ENCODE data around the gene ACR. TPM values are rescaled to one million over a fixed set of nuclear protein-coding genes. Genes with fewer than 3 reads are reported as not detected.
"Not testable (repeated sequence)": the region's sequence is repeated elsewhere in the genome, so short reads cannot be mapped to it uniquely, and the experiment has no call there.

ACR gene
- total RNA-seq, 1 donor from 2014 or later: not detected

DNA sequence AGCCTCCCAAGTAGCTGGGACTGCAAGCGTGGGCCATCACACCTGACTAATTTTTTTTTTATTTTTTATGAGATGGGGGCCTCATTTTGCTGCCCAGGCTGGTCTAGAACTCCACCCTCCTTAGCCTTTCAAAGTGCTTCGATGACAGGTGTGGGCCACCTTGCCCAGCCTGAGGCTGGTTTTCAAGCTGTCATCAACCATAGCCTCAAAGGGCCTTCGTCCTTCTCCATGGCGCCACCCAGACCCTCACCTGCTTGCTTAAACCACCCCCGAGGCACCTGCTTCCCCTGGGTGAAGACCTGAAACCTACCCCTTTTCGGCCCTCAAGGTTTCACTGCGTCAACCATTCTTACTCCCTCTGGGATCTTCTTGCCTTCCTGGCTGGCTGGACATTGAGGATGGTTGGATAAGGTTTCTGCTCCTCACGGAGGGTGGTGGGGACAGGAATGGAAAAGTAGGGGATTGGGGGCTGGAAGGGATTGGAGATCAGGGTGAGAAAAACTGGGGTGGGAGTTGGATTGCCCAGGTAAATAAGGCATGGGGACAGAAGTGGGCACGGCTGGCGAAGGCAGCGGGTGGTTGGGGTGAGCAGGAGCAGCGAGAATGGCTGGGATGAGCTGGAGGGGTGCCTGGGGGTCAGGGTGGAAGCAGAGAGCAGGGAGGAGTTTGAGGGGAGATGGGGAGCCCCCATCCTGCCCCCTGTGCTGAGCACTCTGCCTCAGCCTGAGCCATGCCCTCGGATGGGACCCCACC is 2.8 kb upstream of the ACR start:
- DNase-seq (ENCODE audit: low spot score, unreplicated experiment): no peak
- TF ChIP-seq CTCF (IDR thresholded peaks at IDR 0.05; ENCODE audit: unreplicated experiment): no peak
- Mint-ChIP-seq H3K27ac (no peak overlapping the region), H3K4me3 (ENCODE audit: low read depth) (no peak overlapping the region), H3K4me1 (ENCODE audit: low read depth) (no peaks in the 10 kb centered on the region), H3K9me3 (ENCODE audit: low read depth) (no peaks in the 10 kb centered on the region), H3K36me3 (ENCODE audit: insufficient read depth) (no peaks in the 10 kb centered on the region), H3K27me3 (peaks cover 47% of the 10 kb centered on the region)

DNA sequence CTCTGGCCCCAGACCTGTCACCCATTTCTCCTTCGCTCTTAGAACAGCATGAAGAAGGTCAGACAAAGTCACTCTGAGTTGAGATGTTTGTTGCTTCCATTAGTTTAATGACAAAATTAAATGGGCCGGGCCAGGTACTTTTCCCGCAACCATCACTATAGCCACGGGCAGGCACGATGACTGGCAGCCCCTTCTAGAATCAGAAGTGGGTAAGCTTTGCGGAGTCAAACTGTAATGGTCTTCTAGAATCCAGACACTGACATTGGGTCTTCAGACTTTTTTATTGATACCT is 2.3 kb upstream of the ACR start:
- Mint-ChIP-seq H3K4me1 (ENCODE audit: low read depth) (no peaks in the 10 kb centered on the region), H3K27ac (no peak overlapping the region), H3K9me3 (ENCODE audit: low read depth) (no peaks in the 10 kb centered on the region), H3K4me3 (ENCODE audit: low read depth) (no peak overlapping the region), H3K36me3 (ENCODE audit: insufficient read depth) (no peaks in the 10 kb centered on the region), H3K27me3 (peaks cover 51% of the 10 kb centered on the region)
- no peak for TF ChIP-seq CTCF (IDR thresholded peaks at IDR 0.05; ENCODE audit: unreplicated experiment)
- DNase-seq (ENCODE audit: low spot score, unreplicated experiment): no peak

- Mint-ChIP-seq H3K27ac (no peak overlapping the region), H3K4me3 (ENCODE audit: low read depth) (no peak overlapping the region), H3K4me1 (ENCODE audit: low read depth) (no peaks in the 10 kb centered on the region), H3K9me3 (ENCODE audit: low read depth) (no peaks in the 10 kb centered on the region), H3K36me3 (ENCODE audit: insufficient read depth) (no peaks in the 10 kb centered on the region), H3K27me3 (peaks cover 46% of the 10 kb centered on the region)
- no peak for DNase-seq (ENCODE audit: low spot score, unreplicated experiment)
- no peak for TF ChIP-seq CTCF (IDR thresholded peaks at IDR 0.05; ENCODE audit: unreplicated experiment)
These were observed 734 bp downstream of the ACR start for GRCh38 chr22:50738649-50739227.

GRCh38 chr22:50739279-50739691 is 1.3 kb downstream of the ACR start:
- no peaks in the 10 kb centered on the region for H3K4me1 Mint-ChIP-seq (ENCODE audit: low read depth)
- H3K27ac Mint-ChIP-seq: no peak overlapping the region
- no peaks in the 10 kb centered on the region for H3K36me3 Mint-ChIP-seq (ENCODE audit: insufficient read depth)
- no peak for TF ChIP-seq CTCF (IDR thresholded peaks at IDR 0.05; ENCODE audit: unreplicated experiment)
- H3K27me3 Mint-ChIP-seq: peaks cover 40% of the 10 kb centered on the region
- DNase-seq (ENCODE audit: low spot score, unreplicated experiment): no peak
- no peaks in the 10 kb centered on the region for H3K9me3 Mint-ChIP-seq (ENCODE audit: low read depth)
- no peak overlapping the region for H3K4me3 Mint-ChIP-seq (ENCODE audit: low read depth)

GRCh38 chr22:50739894-50740293 is 1.9 kb downstream of the ACR start:
- no peaks in the 10 kb centered on the region for H3K9me3 Mint-ChIP-seq (ENCODE audit: low read depth)
- H3K27ac Mint-ChIP-seq: no peak overlapping the region
- no peaks in the 10 kb centered on the region for H3K4me1 Mint-ChIP-seq (ENCODE audit: low read depth)
- H3K4me3 Mint-ChIP-seq (ENCODE audit: low read depth): no peak overlapping the region
- no peaks in the 10 kb centered on the region for H3K36me3 Mint-ChIP-seq (ENCODE audit: insufficient read depth)
- no peak for TF ChIP-seq CTCF (IDR thresholded peaks at IDR 0.05; ENCODE audit: unreplicated experiment)
- DNase-seq (ENCODE audit: low spot score, unreplicated experiment): no peak
- peaks cover 39% of the 10 kb centered on the region for H3K27me3 Mint-ChIP-seq

GRCh38 chr22:50740714-50741113 is 2.7 kb downstream of the ACR start:
- not testable (repeated sequence) for H3K4me3 Mint-ChIP-seq (ENCODE audit: low read depth); H3K36me3 Mint-ChIP-seq (ENCODE audit: insufficient read depth); H3K4me1 Mint-ChIP-seq (ENCODE audit: low read depth); DNase-seq (ENCODE audit: low spot score, unreplicated experiment); H3K9me3 Mint-ChIP-seq (ENCODE audit: low read depth); H3K27ac Mint-ChIP-seq
- peaks cover 36% of the 10 kb centered on the region for H3K27me3 Mint-ChIP-seq

- not testable (repeated sequence) for H3K4me3 Mint-ChIP-seq (ENCODE audit: low read depth); H3K4me1 Mint-ChIP-seq (ENCODE audit: low read depth); H3K9me3 Mint-ChIP-seq (ENCODE audit: low read depth); H3K36me3 Mint-ChIP-seq (ENCODE audit: insufficient read depth); DNase-seq (ENCODE audit: low spot score, unreplicated experiment); H3K27ac Mint-ChIP-seq
- H3K27me3 Mint-ChIP-seq: peaks cover 10% of the 10 kb centered on the region
These were observed 6.4 kb downstream of the ACR start for GRCh38 chr22:50744424-50744823.

- H3K4me3 Mint-ChIP-seq (ENCODE audit: low read depth); H3K36me3 Mint-ChIP-seq (ENCODE audit: insufficient read depth); H3K9me3 Mint-ChIP-seq (ENCODE audit: low read depth); H3K27ac Mint-ChIP-seq; H3K4me1 Mint-ChIP-seq (ENCODE audit: low read depth); DNase-seq (ENCODE audit: low spot score, unreplicated experiment); H3K27me3 Mint-ChIP-seq: not testable (repeated sequence)
These were observed 9.5 kb downstream of the ACR start for GRCh38 chr22:50747521-50747920.
